HG02970 (cell line): ENCODE data around the gene OSBPL7.

ENCODE experiments used
- ATAC-seq: cut with Tn5 transposase; IDR thresholded peaks from one replicate; pipeline ENCODE4 v1.9.1; 2021; ENCODE audit warnings: mild to moderate bottlenecking, moderate library complexity, moderate number of reproducible peaks; ENCODE audit not compliant: unreplicated experiment, low FRiP score

Gene OSBPL7

DNA sequence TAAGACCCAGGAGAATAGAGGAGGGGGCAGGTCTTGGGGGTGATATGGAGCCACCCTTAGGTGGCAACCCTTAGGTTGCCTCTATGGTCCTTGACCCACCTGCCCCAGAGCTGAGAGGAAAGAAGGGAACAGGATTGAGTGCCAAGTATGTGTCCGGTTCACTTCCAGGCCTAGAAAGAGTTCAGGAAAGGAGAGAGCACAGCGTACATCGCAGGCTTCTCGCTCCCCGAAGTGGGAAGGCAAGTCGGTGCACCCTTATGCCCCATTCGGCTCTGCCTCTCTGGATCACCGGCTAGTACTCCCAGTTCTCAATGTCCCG, 28.7 kb upstream of the OSBPL7 start:
- ATAC-seq: no peak

DNA sequence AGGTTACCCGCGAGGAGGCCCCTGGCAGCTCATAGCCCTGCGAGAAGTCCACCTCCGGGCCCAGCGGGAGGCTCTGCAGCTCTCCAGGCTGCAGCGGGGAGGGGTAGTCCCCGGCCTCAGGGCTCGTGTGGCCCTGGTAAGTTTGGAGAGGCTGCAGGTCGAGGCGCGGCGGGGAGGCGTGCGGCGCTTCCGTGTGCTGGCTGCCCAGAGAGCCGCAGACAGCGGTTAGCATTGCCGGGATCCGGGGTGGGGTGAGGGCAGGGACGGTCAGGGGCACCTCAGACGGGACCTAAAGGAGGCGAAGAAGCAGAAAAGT, 26.6 kb upstream of the OSBPL7 start:
- no peak for ATAC-seq

DNA sequence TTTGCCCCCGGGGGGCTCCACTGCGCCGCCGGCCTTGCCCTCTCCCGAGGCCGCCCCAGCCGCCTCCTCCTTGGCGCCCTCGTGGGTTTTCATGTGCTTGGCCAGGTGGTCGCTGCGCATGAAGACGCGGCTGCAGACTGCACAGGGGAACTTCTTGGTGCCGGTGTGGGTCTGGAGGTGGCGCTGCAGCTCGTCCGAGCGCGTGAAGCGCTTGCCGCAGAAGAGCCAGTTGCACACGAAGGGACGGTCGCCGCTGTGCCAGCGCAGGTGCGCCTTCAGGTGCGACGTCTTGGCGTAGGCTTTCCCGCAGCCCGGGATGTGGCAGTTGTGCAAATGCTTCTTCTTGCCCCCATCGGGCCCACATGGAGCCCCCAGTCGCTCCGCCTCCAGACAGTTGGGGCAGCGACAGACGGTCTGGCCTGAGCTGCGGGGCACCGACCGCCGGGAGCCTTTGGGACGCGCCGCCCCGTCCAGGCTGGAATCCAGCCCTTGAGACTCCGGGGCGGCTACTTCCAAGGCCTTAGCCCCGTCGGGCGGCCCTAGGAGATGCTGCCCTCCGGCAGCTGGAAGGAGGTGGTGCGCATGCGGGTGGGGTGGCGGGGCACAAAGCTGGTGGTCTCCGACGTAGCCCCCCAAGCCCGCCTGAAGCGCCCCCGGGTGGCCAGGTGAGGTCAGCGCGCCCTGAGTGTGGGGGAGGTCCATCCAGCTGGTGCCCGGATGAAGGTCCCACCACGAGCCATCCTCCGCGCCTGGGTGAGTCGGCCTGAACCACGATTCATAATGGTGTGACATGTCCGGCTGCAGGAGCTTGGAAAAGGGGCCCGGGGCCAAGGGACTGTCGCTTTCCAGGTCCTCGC, 26.0 kb upstream of the OSBPL7 start:
- no peak for ATAC-seq

DNA sequence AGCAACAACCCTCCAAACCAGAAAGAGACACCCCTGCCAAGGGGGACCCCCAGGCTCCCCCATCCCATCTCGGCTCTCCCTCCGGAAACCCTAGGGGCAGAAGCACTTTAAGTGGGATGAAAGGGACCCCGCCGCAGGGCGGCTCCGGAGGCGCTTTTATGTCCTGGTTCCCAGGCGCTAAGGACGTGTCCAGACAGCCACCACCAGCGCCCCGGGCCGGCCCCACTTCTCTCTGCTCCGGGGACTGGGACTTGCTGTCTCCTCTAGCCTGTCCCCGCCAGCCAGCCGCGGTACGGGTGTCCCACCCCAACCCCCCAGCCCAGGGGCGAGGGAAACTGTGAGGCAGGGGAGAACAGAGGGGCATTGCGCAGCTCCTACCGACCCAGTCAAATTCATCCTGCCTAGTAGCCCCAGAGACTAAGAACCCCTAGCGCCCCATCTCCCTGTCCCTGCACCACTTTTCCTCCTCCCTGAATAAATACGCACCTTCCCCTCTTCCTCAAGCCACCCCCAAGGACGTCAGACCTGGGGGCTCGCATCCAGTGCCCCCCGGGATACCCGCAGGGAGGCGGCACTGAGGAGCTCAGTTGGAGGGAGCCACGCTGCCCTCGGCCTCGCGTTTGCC, 25.2 kb upstream of the OSBPL7 start:
- no peak for ATAC-seq

DNA sequence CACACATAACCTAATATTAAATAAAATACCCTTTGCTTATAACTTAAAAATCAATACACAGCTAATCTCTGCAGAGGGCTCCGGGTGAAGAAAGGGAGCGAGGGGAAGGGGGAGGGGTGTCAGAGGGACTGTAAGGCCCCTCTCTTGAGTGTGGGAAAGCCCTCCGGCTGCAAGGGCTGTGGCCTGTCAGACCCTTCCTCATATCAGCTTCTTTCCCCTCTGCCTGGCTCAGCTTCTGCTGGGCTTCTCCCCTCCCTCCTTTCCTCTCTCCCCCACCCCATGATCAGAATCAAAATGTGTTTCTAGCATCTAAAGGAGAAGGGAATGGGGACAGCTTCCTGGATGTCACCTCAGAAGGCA, 24.1 kb upstream of the OSBPL7 start:
- ATAC-seq: no peak

DNA sequence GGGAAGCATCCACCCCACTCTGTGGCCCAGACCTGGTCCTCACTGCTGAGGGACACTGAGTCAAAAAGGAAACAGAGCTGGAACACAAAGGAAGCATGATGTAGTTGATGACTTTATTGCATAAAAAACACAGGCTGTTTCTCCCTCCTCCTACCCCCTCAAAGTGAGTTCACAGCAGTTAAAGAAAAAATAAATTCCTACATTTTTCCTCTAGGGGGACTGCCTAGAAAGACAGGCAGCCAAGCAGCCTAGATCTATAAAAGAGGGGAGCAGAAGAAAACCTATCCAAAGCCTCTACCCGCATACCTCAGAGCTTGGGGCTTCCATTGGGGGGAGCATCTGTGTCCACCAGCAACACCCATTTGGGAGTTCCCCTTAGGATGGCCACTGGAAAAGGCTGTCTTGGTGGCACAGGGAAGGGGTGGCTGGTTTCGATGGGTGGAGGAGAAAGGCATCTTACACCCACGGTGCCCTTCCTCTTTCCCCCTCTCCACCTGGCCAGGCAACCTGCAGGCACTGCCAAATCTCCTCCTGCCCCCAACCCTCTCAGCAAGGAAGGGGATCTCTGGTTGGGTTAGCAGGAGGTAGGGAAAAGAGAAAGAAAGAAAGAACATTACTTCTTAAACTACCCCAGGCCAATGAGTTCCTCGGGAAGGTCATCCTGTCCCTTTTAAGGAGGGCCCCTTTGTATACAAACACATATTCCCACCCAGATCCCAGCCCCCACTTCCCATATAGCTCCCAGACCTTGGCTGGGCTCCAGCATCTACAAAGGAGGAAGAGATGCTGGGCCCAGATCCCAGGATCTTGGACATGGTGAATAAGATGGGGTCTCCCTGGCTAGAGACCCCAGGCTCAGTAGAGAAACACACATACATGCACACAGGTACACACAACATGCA, 23.5 kb upstream of the OSBPL7 start:
- ATAC-seq: no peak

DNA sequence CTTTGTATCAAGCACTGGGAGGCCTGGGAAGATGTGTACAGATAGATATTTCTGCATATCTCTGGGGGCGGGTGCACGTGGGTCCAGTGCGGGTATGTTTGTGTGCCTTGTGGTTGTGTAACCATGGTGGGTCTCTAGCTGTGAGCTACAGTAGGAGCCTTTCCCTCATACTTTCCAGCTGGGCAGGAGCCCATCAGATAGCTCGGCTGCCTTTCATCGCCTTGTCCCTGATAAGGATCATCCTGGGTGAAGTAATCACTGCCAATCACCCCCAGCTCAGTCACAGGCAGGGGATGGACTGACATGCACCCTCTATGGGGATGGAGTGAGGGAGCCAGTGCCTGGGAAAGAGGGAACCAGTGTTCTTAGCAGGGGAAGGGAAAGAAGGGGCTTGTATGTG, 22.6 kb upstream of the OSBPL7 start:
- ATAC-seq: no peak

DNA sequence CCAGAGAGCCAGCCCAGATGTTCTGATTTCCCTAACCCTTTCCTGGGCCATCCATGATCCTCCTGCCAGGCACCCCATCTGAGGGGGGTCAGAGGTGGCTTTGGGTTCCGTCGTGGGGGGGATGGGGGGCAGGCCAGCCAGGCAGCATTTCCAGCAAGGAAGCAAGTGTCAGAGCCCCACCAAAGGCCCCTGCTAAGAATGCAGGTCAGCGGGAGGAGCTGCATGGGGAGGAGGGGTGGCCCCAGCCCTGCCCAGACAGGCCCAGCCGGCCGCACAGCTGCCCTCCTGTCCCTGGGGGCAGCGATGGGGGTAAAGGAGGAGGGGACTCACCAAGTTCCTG, 21.8 kb upstream of the OSBPL7 start:
- no peak for ATAC-seq

DNA sequence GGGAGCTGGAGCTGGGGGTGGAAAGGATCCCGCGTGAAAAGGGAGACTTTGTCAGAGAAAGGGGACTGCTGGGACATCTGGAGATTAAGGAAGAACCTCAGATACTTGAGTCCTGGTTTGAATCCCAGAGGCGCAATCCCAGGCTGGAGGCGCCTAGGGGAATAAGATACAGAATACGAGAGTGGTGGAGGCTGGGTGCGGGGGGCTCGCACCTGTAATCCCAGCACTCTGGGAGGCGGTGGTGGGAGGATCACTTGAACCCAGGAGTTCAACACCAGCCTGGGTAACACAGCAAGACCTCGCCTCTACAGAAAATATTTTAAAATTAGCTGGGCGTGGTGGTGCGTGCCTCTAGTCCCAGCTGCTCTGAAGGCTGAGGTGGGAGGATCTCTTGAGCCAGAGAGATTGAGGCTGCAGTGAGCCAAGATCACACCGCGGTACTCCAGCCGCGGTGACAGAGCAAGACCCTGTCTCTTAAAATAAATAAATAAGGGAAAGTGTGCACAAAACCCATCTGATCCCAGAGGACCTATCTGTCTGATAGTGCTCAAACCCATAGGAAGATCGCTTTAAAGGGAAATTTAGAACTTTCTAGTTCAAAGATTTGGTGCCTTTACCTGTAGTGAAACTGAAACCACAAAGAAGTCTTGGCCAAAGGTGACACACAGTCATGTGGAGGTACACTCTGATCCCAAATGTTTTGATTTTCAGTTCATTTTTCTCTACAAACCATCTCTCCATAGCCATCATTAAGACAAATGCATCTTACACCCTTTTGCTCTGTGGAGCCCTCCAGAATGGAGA, 20.1 kb upstream of the OSBPL7 start:
- ATAC-seq: no peak

DNA sequence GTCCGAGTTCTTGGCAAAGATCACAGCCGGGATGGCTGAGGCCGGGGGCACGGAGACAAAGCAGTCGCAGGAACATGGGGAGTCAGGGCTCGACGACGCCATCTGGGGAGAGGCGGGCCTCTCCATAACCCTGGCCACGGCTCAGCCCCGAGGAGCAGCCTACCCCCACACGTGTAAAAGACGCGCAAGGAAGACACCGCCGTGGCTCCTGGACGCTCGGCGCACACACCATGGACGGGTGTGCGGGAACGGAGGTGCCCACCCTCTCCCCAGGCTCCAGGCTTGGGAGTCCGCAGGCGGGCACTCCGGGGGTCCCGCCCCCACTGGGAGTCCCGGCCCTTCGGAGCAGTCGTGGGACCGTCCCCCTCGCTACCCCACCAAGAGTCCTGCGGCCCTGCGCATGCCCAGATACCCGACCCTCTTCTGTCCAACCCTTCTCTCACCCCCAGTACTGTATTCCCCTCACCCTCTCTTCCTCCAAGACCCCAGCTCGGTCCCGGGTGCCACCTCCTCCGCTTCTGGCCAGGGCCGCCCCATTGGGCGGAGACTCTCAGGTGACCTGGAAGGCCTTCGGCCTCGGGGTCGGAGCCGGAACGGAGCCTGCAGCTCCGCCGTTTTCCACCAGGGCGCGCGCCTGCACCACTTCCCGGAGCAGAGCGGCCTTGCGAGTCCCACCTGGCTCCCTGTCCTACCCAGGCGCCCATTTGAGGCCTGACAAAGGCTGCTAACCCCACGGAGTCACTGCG, 19.3 kb upstream of the OSBPL7 start, which contains the start of gene SCRN2:
TSS of gene SCRN2 (minus strand) at position 532 of the 746 bp plus-strand sequence. CDS start at position 102, 430 bp downstream.
- ATAC-seq: peak; percentile 85

DNA sequence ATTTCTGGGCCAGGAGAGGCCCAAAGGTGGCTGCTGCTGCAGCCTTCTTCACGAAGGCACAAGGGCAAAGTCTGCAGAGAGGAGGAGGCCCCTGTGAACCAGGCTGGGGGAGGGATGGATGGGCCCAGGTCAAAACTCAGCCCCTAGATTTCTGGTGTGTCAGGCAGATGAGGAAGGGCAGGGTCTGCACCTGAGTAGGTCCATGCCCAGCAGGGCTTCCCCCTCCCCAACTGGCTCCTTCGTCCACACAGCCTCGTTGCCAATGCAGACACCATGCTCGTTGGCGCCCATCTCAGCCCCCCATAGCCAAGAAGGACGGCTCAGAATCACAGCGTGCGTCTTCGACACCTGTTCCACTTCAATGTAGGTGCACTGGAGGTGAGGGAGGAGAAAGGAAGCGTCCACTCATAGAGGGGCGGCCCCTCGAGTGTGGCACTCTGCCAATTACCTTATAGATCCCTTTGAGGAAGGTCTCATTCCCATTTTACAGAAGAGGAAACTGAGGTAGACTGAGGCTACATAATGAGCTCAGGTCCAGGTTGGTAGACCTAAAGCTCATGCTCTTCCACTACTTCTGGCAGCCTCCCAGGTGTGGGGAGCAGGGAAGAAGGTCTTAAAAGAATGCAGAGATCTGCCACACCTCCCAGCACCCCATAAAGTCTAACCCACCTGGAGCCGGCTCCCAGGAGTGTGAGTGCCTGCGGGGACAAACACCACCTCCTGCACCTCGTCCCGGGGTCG, 18.6 kb upstream of the OSBPL7 start:
- ATAC-seq: no peak

DNA sequence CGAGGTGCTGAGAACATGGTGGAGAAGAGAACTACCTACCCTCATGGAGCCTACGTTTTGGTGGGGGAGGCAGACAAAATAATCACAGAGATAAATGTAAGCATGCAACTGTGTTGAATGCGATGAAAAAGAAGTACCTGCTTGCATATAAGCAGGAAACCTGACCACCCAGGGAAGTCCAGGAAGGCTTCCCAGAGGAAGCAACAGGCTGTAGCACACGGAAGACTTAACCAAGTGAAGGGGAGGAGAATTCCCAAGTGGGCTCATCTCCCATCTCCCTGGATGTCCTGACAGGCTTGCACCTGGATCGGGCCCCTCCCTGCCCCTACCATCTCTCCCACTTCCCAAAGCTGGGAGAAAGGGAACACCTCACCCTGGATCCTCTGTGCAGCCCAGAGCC, 17.5 kb upstream of the OSBPL7 start:
- ATAC-seq: no peak

DNA sequence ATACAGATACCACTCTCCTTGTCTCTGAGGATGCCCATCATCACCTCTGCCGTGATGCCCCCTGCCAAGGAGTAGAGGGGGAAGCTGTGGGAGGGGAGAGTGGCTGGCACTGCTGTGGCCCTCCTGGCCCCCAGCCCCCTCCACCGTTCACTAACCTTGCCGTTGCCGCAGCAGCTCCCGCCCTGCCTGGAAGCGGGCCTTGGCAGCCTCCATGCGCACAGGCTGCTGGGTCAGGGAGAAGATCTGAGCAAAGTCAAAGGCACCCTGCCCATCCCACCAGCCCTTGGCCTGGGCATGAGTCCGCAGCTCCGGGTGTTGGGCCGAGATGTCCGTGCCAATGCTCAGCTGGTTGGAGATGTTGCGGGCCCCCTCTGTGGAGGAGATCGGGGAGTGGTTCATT, 17.0 kb upstream of the OSBPL7 start:
- no peak for ATAC-seq

DNA sequence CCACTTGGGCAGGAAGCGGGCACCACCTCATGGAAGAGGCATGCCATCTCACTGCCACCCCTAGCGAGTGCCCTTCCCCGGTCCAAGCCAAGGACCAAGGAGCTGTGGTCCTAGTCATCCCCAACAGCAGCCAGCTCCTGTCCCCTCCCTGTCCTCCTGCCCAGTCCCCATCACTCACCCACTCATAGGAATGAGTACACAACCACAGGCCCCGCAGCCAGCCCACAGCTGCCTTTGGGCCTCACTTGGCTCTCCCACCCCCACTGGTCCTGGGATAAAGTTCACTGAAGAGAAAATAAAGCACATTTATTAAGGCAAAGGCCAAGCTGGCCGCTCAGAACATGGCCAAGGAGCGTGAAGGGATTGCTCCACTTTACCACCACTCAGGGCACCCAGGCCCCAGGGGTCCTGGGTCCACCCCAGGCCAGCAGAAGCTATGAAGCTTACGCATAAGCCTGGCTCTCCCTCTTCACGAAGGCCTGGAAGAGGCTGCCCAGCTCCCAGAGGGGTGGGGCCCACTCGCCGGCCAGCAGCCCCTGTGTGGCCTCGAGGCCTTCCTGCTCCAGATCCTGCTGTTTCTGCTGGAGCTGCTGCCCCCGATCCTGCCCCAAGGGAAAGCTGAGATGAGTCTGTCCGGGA, 15.9 kb upstream of the OSBPL7 start:
- no peak for ATAC-seq

DNA sequence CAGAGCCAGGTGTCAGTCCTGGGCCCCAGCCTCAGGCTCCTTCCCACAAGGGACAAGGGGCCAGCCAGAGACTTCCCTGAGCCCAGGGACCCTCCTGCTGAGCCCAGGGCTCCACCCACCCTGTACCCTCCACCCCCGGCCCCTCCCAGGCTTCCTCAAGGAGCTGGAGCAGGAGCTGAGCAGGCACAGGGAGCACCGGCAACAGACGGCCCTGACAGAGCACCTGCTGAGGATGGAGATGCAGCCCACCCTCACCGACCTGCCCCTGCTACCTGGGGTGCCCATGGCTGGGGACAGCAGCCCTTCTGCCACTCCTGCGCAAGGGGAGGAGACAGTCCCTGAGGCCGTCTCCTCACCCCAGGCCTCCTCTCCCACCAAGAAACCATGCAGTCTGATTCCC, 15.0 kb upstream of the OSBPL7 start:
- ATAC-seq: no peak

DNA sequence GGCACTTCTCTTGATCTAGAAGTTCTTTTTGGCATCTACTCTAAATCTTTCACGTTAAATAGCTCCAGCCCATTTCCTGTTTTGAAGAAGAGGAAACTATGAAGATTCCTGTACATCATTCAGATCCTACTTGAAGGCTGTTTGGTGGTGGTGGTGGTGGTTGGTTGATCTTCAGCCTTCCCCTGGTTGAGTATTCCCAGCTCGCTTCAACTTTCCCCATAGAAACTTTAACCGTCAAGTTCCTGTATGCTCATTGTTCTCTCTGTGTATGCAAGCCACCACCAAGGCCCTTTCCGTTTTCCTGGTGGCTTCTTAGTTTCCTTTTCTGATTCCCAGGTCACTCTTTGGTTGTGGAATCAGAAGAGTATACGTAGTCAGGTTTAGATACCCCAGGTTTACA, 13.2 kb upstream of the OSBPL7 start:
- no peak for ATAC-seq

DNA sequence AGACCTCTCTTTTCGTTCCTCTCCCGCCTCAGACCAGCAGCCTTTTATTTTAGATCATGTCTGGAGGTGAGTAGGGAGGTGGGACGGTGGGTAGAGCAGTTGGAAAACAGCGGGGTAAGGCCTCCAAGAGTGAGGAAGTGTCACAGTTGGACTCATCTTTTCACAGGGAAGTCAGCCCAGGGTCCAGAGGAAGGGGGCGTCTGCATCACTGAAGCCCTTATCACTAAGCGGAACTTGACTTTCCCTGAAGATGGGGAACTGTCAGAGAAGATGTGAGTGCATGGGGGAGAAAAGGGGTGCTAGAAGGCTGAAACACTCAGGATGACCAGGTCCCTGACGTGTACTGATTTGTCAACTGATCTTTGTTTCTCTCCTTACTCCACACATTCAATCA, 10.3 kb upstream of the OSBPL7 start:
- no peak for ATAC-seq

DNA sequence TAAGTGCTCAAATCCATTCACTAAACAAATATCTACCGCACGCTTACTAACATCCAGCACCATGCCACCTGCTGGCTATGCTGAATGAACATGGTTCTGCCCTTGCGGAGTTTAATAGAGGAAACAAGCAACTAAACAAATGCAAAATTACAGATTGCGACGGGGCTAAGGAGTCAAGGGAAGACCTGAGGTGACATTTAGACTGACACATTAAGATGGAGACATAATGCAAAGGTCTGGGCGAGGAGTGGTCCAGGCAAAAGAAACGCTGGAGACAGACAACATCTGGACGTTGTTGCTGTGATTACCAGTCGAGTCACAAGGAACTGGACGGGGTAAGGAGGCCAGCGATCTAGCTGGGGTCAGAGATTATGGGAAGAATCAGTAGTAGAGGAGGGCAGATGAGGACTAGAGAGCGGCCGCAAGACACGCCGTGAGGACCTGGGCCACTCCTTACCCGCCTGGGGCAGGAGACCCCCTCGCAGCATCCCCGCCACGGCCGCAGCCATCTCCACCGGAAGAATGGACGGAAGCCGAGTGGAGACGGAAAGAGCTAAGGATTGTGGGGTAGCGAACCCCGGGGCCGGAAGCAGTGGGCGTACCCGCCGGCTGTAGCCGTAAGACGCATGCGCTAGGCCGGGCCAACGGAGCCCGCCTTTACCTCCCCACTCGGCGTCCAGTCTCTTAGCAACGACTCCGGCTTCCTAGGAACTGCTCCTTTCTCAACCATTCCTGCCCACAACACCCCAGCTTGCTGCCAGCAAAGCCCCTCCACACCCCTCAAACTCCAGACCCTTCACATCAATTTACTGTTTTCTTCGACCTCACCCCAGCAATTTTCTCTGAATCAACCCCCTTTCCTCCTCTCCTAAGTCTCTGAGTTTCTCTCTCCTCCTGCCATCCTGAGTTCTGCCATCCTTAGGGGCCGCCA, 9.7 kb upstream of the OSBPL7 start, which contains the start of the genes LRRC46 and MRPL10:
TSS of gene LRRC46 (plus strand) at position 668 of the 931 bp plus-strand sequence. CDS start 320 bp downstream, outside the sequence.
TSS of gene MRPL10 (minus strand) at position 539 of the 931 bp plus-strand sequence. CDS start at position 509, 30 bp downstream.
- peak; percentile 90 for ATAC-seq
